HG03460 (cell line): ENCODE measurements around the gene MNT.

Experiments
- ATAC-seq: cut with Tn5 transposase; IDR thresholded peaks from one replicate; pipeline ENCODE4 v1.9.1; 2021; ENCODE audit not compliant: unreplicated experiment

The MNT gene

DNA sequence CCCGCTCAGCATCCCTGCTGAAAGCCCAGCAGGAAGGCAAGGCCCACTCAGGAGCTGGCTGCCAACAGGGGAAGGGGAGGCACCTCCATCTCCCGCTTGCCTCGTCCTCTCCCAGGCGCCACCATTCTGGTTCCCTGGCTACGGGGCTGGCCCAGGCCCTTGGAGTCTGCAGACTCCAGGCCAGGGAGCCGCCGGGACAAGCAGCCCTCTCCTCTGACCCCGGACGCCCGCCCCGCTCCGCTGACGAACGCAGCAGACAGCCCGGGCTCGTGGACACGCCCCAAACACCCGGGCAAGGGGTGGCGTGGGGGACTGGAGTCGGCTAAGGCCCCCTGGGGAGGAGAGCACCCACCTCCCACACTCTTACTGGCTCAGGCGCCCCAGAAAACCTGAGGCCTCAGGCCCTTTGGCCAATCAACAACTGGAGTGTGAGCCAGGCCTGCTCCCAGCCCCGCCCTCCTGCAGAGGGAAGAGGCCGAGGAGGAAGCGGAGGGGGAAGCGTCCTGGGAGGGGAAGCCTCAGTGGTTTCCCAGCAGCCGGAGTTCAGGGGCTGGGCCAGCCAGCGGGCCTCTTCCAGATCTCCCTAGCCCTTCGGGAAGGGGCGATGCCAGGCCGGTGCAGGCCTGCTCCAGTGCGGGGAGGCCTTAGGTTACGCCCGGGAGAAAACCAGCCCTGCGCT is 4.2 kb downstream of the MNT start:
- ATAC-seq, result no peak

DNA sequence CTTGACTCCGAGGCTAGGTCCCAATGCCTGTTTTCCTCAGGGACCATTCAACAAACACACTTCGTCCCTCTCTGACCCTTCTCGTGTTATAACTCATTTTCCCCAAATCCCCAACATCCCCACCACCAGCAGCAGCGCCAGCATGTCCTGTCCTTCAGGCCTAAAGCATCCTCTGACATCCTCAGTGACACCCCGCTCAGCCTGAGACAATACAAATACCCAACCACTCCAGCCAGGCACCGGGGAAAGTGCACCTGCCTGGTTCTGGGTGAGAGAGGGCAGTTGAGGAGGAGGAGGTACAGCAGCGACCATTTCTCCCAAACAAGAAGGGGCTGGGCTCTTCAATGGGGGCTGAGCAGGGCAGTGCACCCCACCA is 4.7 kb downstream of the MNT start:
- no peak for ATAC-seq

DNA sequence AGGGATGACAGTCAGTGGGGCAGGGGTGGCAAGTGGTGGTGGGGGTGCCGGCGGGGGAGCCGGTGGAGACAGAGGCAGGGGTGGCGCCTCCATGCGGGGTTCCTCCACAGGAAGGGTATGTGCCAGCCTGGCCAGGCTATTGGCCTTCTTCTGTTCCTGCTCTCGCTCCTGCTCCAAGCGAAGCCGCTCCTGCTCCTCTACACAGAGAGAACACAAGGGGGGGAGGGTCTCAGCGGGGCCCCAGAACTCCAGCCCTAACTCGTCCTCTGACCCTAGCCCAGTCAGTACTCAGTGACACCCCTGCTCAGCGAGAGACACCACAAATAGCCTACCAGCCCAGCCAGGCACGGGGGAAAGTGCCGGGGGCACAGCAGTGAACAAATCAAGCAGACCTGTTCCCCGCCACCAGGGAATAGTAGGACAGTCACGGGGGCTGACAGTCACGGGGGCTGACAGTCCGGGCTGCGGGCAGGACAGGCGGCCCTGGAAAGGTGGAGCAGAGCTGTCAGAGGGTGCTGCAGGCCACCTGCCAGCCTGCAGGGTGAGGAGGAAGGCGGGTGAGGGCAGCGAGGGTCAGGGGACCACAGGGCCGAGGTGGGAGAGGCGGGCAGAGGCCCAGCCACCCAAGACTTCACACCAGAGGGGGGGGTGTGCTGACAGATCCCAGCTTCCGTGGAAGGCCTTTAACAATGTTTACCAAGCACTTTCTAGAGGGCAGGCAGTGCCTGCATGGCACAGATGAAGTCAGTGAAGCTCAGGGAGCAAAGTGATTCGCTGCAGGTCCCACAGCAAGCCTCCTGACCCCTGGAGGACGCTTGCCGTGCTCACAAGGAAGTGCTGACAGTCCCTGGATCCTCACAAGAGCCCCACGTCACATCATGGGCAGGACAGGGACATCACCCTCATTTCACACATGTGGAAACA is 5.3 kb downstream of the MNT start:
- ATAC-seq, result no peak

DNA sequence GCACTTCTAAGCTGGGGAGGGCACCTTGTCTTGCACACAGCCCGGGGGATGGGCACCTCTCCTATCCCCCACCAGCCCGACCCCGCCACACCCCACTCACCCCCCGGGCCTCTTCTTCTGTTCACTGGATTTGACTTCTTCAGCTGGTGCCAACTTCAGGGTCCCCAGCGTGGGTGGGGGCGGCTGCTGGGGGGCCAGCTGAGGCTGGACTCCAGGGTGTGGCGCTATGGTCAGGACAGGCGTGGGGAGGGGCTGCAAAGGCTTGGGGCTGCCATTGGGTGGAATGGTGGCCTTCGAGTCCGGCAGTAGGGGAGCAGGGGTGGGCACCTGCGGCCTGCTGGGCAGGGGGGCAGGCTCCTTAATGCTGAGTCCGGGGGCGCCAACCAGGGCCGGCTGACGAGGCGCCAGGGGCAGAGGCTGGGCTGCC is 6.1 kb downstream of the MNT start:
- no peak for ATAC-seq

DNA sequence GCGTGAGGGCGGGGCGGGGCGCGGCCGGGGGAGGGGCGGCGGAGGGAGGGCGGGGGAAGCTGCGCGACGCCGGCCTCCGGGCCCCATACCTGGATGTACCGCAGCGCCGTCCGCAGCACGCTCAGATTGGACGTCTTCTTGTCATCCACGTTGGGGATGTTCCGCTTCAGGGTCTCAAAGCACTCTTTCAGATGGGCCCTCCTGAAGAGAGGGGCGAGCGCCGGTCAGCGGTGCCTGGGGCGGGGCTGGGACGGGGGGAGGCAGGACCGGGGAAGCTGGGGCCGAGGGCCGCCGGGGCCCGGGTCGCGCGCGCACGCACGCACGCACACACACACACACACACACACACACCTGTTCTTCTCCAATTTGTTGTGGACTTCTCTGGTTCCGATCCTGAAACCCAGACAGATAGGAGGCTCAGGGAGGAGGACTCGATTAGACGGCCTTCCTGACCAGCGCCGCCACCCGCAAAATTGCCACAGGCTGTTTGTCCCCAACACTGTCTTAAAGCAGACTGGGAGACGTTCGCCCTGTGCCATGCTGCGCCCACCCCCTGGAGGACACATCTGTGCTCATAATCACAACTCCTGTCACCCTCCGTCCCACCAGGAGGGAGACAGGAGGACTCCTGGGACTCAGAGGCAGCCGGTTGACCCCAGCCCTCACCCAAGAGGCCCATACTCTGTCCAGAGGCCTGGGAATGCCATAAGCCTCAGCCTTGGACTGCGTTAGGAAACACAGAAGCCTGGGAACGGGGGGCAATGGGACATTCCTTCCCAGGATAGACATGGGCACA is 6.7 kb downstream of the MNT start:
- no peak for ATAC-seq

DNA sequence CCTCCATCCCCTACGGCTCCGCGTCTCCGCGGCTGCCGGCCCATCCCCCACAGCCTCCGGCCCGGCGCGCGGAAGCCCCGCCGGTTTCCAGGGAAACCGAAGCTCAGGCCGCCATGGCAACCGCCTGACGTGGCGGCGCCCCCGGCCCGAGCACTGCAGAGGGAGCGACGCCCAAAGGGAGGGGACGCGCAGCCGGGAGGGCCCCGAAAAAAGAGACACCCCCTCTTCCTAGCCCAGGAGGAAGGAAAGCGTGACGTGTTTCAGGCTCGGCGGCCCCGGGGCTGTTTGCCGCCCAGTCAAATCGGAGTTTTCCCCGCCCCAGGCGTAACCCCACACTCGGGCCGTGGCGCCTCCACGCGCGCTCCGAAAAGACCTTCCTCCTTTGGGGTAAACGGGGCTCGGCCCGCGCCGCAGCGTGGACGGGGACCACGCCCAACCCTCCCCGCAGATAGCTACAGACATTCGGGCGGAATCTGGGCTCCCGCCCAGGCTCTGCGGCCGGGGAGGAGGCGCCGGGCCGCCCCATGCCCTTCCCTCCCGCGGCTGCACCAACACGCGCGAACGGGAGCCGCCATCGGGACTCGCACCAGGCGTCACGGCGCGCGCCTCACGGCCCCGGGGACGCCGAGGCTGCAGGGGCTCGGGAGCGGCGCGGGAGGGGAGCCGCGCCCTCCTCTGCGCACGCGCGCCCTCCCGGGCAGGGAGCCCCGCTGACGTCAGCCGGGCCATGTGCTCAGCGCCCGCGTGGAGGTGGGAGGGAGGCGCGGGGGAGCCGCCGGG is 7.5 kb downstream of the MNT start:
- ATAC-seq, result peak; percentile 24

DNA sequence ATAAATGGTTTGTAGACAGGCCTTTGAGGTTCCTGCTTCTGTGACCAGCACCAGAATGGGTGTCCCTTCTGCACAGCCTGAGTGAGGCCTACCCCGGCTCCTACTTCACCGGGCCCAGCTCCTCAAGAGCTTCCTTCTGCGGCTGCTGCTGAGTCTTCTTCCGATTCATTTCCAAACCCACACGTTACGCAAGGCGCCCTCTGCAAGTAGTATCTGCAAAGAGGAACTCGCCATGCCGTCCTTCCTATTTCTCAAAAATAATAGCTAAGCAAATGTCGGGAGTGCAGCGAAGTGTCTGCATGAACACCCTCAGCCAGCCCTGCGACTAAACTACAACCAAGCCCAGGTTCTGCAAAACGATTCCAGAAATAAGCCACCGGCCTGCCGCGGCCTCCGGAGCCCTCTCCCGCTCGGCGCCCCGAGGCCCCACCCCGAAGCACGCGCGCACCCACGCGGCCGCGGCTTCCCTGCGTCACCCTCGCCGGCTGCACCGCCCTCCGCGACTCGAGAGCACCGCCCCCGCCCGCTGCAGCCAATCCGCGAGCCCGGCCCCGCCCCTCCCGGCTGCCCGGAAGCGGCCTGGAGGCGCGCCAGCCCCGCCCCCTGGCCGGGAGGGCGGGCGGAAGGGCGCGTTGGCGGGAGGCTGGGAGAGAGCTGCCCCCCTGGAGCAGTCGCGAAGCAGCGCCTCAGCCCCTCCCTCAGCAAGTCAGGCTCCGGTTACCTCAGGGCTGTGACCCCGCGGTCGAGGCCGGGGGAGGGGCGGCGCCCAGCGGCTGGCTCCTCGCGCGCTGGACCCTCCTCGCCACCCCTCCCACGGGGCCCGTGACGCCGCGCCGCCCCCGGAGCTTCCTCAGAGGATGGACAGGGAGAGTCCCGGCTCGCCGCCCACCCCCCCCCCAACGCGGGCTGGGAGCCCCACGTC is 8.3 kb downstream of the MNT start:
- peak; percentile 57 for ATAC-seq

DNA sequence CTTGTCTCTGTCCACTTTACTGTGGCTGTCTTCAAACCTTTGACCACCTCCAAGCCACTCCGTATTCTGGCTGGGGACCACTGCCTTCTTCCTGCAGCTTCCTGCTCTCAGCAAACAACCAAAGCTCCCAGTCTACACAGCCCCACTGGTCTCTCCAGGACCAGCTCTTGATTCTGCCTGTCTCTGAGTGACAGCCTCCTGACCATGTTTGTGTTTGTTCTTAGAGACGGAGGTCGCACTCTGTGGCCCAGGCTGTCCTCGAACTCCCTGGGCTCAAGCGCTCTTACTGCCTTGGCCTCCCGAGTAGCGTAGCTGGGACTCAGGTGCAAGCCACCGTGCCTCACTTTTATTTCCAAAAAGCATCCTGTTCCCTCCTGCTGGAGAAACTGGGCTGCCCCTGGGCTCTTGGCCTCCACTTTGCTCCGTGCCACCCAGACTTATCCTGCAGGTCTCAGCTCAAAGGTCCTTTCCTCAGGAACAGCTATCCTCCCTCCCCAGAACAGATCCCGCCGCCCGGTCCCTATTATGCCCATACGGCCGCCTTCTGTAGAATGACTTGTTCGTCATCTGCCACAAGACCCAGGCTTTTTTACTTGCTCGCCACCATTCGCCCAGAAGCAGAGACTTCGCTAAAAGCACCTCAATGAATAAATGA is 9.1 kb downstream of the MNT start:
- no peak for ATAC-seq

DNA sequence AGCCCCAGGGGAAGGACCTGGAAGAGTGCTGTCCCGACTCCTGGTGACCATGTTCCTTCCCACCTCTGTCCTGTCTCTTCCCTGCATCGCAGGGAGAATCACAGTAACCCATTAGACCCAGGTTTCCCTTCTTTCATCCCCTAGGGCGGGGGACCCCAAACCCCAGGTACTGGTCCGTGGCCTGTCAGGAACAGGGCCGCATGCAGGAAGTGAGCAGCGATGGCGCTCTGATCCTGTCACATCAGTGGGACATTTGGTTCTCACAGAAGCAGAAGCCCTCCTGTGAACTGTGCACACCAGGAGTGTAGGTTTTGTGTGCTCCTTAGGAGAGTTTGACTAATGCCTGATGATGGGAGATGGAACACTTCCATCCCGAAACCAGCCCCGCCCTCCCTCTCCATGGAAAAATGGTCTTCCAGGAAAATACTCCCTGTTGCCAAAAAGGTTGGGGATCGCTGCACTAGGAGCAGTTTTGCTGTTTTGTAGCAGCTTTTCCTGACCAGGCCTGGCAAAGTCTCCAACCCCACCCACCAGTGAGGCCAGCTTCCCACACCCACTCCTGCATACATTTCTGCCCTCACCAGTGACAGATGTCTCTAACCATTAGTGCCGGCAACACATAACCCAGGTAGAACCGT is 10.5 kb downstream of the MNT start:
- no peak for ATAC-seq

DNA sequence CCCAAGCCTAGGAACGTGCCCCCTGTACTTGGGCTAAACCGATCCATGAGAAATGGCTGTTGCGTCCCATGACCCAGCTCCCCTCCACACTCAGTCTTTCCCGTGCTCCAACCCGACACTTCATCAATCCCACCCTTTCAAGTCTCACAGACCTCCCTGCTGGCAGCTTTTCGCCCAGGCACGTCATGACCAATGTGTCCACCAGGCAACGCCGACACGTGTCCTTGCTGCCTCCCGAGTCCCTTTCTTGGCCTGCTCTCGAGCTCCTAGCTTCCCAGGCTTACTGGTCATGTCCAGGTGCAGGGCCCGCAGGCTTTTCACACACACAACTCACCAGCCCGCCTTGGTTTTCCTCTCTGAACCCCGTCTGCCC is 12.2 kb downstream of the MNT start:
- no peak for ATAC-seq

DNA sequence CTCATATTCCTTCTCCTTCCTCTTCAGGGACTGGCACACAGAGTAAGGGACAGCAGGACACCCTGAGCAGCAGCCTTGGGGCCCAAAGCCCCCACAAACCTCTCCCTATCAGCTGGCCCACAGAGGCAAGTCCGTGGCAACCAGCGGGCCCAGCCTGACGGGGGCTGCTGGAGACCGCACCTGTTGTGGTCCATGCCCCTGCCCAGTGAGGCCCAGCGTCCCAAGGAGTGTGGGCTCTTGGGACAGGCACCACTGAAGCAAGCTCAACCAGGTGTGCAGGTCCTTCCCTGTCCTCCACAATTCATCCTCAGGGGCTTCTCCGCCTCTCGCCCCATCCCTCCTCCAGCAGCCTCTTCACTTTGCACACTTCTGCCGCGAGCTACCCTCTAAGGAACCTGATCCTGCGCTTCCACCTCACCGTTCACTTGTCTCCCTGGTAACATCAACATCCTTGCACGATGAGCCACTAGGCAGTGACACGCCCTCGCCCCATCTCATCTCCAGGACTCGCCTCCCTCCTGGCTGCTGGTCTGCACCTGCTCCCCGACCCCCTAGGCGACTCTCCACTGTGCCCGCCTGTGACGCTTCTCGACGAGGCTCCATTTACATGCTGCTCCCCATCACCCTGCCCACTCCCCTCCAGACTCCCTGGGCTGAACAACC is 12.7 kb downstream of the MNT start:
- ATAC-seq, result no peak

DNA sequence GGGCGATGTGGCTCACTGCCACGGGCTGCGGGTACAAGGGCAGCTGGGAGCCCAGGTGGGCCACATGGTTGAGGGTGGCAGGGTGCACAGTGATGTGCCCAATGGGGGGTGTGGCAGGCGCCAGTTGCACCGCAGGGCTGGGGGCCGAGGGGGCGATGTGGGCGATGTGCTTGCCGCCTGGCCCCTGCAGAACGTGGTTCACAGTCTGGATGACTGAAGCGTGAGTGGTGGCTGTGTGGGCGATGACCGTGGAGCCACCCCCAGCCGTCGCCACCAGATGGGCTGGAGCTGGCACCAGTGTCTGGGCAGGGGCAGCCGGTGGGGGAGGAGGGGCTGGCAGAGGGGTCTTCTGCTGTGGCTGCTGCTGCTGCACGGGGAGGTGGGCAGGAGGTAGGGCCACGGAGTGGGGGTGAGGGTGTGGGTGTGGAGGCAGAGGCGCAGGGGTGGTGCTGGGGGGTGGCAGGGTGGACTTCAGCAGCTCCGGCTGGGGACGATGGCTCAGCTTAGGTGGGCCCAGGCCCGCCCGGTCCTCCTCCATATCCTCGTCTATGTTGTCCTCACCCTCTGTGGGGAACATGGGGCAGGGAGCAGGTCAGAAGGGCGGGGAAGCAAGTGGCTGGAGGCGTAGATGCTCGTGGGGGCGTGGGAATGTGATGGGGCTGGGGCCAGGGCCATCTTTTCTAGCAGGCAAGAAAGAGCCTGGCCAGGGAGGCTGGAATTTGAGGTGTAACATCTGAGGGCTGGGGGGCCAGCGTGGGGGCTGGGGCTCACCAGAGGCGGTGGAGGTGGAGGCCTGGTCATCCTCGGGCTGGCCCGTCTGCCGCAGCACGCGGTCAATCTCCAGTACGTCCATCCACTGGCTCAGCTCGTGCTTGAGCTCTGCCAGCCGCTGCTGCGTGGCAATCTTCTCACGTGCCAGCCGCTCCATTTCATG is 13.5 kb downstream of the MNT start:
- ATAC-seq, result no peak

DNA sequence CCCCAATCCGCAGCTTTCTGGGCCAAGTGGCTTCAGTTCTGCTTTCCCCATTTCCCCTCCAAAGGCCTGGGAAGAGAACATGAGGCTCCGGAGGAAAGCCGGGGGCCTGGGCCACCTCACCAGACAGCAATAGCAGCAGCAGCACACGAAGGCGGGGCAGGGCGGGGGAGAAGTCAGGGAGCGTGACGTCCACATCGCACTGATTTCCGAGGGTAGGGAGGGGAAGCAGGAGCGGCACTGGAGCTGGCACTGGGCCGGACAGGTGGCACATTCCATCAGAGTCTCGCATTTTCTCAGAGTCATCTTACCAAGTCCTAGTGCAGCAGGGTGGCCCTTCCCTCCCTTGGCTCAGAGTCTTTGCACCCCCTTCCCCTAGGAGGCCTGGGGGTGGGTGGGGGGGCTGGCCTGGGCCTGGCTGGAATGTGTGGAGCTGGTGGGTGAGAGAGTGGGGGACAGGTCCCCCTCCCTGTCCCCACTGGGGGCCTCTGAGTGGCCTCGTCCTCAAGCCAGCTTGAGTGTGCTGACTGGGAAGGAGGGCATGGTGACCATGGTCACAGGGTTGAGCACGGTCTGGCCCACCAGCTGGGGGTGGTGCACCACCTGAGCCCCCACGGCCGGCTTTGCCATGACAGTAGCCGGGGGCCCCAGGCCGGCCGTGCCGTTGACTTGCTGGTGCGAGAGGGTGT is 14.3 kb downstream of the MNT start:
- no peak for ATAC-seq

DNA sequence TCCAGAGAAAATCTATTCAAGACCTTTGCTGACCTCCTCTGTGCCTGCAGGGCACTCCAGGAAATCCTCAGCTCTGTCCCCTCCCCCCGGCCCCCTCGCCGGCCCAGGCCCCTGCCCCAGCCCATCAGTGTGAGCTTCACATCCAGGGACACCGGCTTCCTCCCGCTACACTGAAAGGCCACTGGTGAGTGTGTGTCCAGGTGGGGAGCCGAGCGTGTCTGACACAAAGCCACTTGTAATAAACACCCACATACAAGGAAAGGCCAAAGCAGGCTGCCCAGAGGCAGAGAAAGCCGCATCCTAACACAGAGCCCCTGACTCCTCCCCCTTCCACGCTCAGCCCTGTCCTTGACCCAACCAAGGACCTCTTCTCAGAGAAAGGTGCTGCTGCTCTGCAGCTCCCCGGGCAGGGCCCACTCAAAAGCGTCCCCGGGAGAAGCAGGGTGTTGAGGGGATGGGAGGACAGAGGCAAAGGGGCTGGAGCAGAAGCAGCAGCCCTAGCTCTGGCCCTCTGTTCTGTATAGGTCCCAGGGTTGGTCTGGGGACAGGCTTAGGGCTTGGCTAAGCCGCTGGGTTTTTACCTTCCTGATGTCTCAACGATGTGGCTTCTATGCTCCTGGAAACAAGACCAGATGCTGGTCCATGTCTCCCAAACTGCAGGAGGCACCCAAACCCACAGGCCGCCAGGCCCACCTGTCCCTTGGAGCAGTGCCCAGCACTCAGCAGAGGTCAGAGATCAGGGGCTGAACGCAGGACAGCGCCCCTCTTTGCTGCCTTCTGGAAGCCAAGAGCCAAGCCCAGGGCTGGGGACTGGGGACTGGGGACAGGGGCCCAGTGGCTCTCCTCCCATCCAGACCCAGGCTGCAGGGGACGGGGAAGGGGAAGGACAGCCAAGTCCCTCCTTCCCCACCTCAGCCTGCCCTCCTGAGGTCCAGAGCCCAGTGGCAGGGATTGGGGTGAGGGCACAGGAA is 15.3 kb downstream of the MNT start:
- no peak for ATAC-seq

DNA sequence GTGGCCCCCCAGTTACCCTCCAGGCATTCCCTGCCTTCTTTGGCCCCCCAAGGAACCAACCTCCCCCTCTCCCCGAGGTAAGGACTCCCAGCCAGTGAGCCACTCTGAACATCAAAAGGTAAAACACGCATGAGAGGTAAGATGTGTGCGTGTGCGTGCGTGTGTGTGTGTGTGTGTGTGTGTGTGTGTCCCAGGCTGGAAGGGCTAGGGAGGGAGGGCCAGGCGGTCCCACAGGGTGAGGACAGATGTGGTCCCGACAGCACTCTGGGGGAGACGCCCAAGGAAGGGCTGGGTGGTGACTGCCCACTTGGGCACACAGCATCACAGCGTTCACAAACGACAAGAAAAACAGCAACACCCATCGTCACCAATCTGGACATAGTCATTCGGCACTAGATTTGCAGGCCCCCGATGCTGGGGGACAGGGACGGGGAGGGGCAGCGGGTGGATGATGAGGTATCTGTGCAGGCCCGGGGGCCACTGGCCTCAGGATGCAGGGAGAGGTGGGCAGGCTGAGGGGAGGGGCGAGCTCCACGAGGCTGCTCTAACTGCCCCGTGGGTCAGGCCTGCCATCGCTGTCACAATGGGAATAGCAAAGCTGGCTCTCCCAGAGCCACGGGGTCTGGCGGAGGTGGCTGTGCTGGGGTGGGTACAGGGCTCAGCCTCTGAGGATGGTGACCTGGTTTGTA is 16.3 kb downstream of the MNT start:
- ATAC-seq, result no peak
